NB4 (cell line): ENCODE results near the gene NGEF.

Source experiments
- CTCF ChIP-seq: IDR thresholded peaks from one replicate; pipeline ENCODE4 v1.5.1; 2012; ENCODE audit warnings: low read depth, low read length
- MAX ChIP-seq: IDR thresholded peaks from 2 replicates; pipeline ENCODE4 v1.6.1; 2011; ENCODE audit warnings: low read depth, low read length
- POLR2A ChIP-seq: IDR thresholded peaks from 2 replicates; pipeline ENCODE4 v1.6.1; 2011; ENCODE audit warnings: mild to moderate bottlenecking; ENCODE audit not compliant: insufficient read length; ENCODE audit errors: extremely low read depth

DNA sequence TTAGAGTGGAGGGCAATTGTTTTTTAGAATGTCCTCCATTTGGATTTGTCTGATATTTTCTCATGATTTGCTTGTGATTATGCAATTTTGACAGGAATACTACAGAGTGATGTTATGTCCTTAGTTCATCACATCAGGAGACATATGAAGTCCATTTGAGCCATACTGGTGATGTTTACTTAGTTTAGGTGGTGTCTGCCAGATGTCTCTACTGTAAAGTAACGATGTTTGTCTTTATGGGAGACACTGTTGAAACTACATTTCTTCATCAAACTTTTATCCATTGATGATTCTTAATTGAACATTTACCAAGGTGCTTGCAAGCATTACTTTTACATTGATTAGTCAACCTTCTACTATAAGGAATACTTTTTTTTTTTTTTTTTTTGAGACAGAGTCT is 147.9 kb downstream of the NGEF start:
- TF ChIP-seq CTCF, result no peak
- no peak for TF ChIP-seq POLR2A
- no peak for TF ChIP-seq MAX
